Measurements from ENCODE around the gene FAM50A. TPM values are rescaled to one million over a fixed set of nuclear protein-coding genes. Genes with fewer than 3 reads are reported as not detected.

The FAM50A gene
- total RNA-seq, 2 experiments from 2014 or later: 30.8 to 55.1 TPM

GRCh38 chrX:154403858-154404257 lies 40.1 kb upstream of the FAM50A start:
- ChIA-PET POLR2A (interaction anchor here (0.7 kb wide), 1 partner anchor 40 kb away, joined by 3 read pairs; the partner anchor contains the start of gene FAM50A), CTCF (ENCODE audit: unreplicated experiment) (no interaction called here)
- no peak overlapping the region for H3K4me3 ChIP-seq (ENCODE audit: low read depth, low read length, poor library complexity, severe bottlenecking)
- no peaks in the 10 kb centered on the region for H3K9me2 ChIP-seq (ENCODE audit: insufficient read depth, low read length)
- H3K4me1 ChIP-seq (ENCODE audit: insufficient read depth, low read length, poor library complexity, severe bottlenecking): peaks cover 15% of the 10 kb centered on the region
- H3K27ac ChIP-seq (ENCODE audit: low read depth, low read length, poor library complexity, severe bottlenecking): no peak overlapping the region
- H3K4me2 ChIP-seq (ENCODE audit: low read length): no peak overlapping the region
- H4K20me1 ChIP-seq (ENCODE audit: insufficient read depth, low read length): no peaks in the 10 kb centered on the region
- no peaks in the 10 kb centered on the region for H3K9me3 ChIP-seq (ENCODE audit: low read length)
- H3K79me2 ChIP-seq (ENCODE audit: insufficient read depth, low read depth, low read length): peaks cover 8% of the 10 kb centered on the region; the same call in 1 of the 2 replicates
- DNase-seq (ENCODE audit: low spot score): no peak
- no peak overlapping the region for H2AFZ ChIP-seq (ENCODE audit: low read length)
- TF ChIP-seq EZH2phosphoT487 (IDR thresholded peaks at IDR 0.05; ENCODE audit: borderline replicate concordance, low read depth, low read length) (no peak), CTCF (conservative IDR thresholded peaks at IDR 0.05; ENCODE audit: low read length) (no peak)
- no TSS peak for BruUV-seq (replicated peaks)
- peaks cover 32% of the 10 kb centered on the region for H3K36me3 ChIP-seq (ENCODE audit: insufficient read depth, low read length)
- intact Hi-C loops (cut with micrococcal nuclease; ENCODE audit: unreplicated experiment): loop anchor here (5.0 kb wide), 1 partner anchor 128 kb away; no protein-coding TSS in a partner anchor

GRCh38 chrX:154404625-154405192 lies 39.2 kb upstream of the FAM50A start:
- H4K20me1 ChIP-seq (ENCODE audit: insufficient read depth, low read length): no peaks in the 10 kb centered on the region
- H3K79me2 ChIP-seq (ENCODE audit: insufficient read depth, low read depth, low read length): no peaks in the 10 kb centered on the region; the same call in 1 of the 2 replicates
- H3K9me2 ChIP-seq (ENCODE audit: insufficient read depth, low read length): no peaks in the 10 kb centered on the region
- DNase-seq (ENCODE audit: low spot score): no peak
- ChIA-PET POLR2A (interaction anchor here (0.6 kb wide), 1 partner anchor 296 kb away, joined by 4 read pairs; no protein-coding TSS in a partner anchor), CTCF (ENCODE audit: unreplicated experiment) (no interaction called here)
- no peaks in the 10 kb centered on the region for H3K9me3 ChIP-seq (ENCODE audit: low read length)
- BruUV-seq (replicated peaks): no TSS peak
- no peak overlapping the region for H2AFZ ChIP-seq (ENCODE audit: low read length)
- TF ChIP-seq EZH2phosphoT487 (IDR thresholded peaks at IDR 0.05; ENCODE audit: borderline replicate concordance, low read depth, low read length): no peak
- no peak for TF ChIP-seq CTCF (conservative IDR thresholded peaks at IDR 0.05; ENCODE audit: low read length)
- H3K27ac ChIP-seq (ENCODE audit: low read depth, low read length, poor library complexity, severe bottlenecking): no peak overlapping the region
- intact Hi-C loops (cut with micrococcal nuclease; ENCODE audit: unreplicated experiment): loop anchor here (5.0 kb wide), 1 partner anchor 128 kb away; no protein-coding TSS in a partner anchor
- no peak overlapping the region for H3K4me2 ChIP-seq (ENCODE audit: low read length)
- no peak overlapping the region for H3K4me3 ChIP-seq (ENCODE audit: low read depth, low read length, poor library complexity, severe bottlenecking)
- H3K36me3 ChIP-seq (ENCODE audit: insufficient read depth, low read length): peaks cover 23% of the 10 kb centered on the region
- H3K4me1 ChIP-seq (ENCODE audit: insufficient read depth, low read length, poor library complexity, severe bottlenecking): peaks cover 21% of the 10 kb centered on the region

- intact Hi-C loops (cut with micrococcal nuclease; ENCODE audit: unreplicated experiment): no loop called here
- Histone ChIP-seq H3K4me2 (ENCODE audit: low read length) (peak overlapping the region; percentile 60), H3K36me3 (ENCODE audit: insufficient read depth, low read length) (peaks cover 6% of the 10 kb centered on the region; the same call in 1 of the 2 replicates), H2AFZ (ENCODE audit: low read length) (peak overlapping the region; percentile 36; the same call in 1 of the 2 replicates), H3K9me3 (ENCODE audit: low read length) (no peaks in the 10 kb centered on the region), H3K9me2 (ENCODE audit: insufficient read depth, low read length) (no peaks in the 10 kb centered on the region), H4K20me1 (ENCODE audit: insufficient read depth, low read length) (no peaks in the 10 kb centered on the region), H3K4me1 (ENCODE audit: insufficient read depth, low read length, poor library complexity, severe bottlenecking) (peaks cover 24% of the 10 kb centered on the region), H3K4me3 (ENCODE audit: low read depth, low read length, poor library complexity, severe bottlenecking) (peak overlapping the region; percentile 3), H3K79me2 (ENCODE audit: insufficient read depth, low read depth, low read length) (no peaks in the 10 kb centered on the region), H3K27ac (ENCODE audit: low read depth, low read length, poor library complexity, severe bottlenecking) (no peak overlapping the region)
- POLR2A ChIA-PET: no interaction called here
- no peak for TF ChIP-seq EZH2phosphoT487 (IDR thresholded peaks at IDR 0.05; ENCODE audit: borderline replicate concordance, low read depth, low read length)
- no peak for TF ChIP-seq CTCF (conservative IDR thresholded peaks at IDR 0.05; ENCODE audit: low read length)
- no TSS peak for BruUV-seq (replicated peaks)
- CTCF ChIA-PET (ENCODE audit: unreplicated experiment): no interaction called here
- DNase-seq (ENCODE audit: low spot score): no peak
These were observed 35.2 kb upstream of the FAM50A start for GRCh38 chrX:154408659-154409221.
